ENCODE measurements around the gene UCN2.

UCN2 gene

DNA sequence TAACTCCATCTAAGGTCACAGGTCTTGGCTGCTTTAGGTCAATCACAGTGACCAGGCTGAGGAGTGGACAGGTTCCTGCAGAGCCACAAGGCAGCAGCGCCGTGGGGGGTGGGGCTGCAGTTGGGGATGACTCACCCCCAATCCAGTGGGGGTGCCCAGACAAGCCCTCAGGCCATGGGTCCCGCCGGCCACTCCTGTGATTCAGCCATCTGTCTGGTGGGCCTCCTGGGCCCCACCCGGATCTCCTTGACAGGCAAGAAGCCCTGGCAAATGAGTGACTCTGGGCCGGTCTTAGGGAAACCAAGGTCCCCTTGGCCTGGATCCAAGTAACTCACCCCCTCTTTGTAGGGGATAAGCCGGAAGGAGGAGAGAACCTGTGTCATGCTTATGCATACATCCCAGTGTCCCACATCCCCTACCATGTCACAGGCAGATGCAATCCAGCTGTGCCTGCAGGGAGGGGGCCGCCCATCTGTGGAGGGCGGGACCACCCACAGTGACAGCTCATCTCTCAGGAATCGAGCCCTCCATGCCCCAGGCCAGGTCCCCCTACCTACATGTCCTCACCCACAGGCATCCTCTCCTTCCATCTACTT is 32.0 kb upstream of the UCN2 start:
- no peaks in the 10 kb centered on the region for H3K9me3 Mint-ChIP-seq
- H3K4me1 Mint-ChIP-seq: peaks cover 14% of the 10 kb centered on the region
- H3K36me3 Mint-ChIP-seq: peaks cover 19% of the 10 kb centered on the region
- ATAC-seq (ENCODE audit: low read depth) (no peak), DNase-seq (ENCODE audit: low spot score in 2 of 2) (no peak)
- H3K4me3 Mint-ChIP-seq: no peak overlapping the region
- peak overlapping the region; percentile 84 for H3K27ac Mint-ChIP-seq
- H3K27me3 Mint-ChIP-seq: peaks cover 19% of the 10 kb centered on the region

DNA sequence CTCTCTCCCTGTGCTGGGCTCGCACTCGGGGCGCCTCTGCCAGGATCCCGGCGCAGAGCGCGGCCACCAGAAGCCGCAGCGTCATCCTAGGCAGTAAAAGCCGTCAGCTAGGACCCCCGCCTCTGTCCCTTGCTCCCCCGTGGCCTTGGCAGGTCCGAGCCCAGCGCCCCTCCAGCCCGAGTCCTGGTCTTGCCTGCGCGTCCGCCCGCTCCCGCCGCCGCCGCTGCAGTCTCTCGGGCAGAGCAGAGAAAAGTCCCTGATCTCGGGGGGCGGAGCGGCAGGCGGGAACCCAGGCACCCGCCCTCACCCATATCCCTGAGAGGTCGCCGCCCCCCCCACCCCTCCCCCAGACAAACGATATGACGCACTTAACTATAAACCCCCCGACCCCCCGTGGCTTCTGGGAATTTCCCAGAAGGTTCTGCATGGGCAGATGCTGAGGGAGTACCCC is 31.5 kb upstream of the UCN2 start, which contains the start of gene COL7A1:
TSS of gene COL7A1 (minus strand) at position 255 of the 451 bp plus-strand sequence. CDS start at position 85, 170 bp downstream.
- ATAC-seq (ENCODE audit: low read depth) (peak; percentile 76), DNase-seq (ENCODE audit: low spot score in 2 of 2) (peak in 1 of 2 donors; percentile 18)
- Mint-ChIP-seq H3K4me1 (peaks cover 14% of the 10 kb centered on the region), H3K27me3 (peaks cover 23% of the 10 kb centered on the region), H3K36me3 (peaks cover 14% of the 10 kb centered on the region), H3K4me3 (peak within 1 kb of the TSS; percentile 53), H3K27ac (peak within 1 kb of the TSS; percentile 84), H3K9me3 (no peaks in the 10 kb centered on the region)

DNA sequence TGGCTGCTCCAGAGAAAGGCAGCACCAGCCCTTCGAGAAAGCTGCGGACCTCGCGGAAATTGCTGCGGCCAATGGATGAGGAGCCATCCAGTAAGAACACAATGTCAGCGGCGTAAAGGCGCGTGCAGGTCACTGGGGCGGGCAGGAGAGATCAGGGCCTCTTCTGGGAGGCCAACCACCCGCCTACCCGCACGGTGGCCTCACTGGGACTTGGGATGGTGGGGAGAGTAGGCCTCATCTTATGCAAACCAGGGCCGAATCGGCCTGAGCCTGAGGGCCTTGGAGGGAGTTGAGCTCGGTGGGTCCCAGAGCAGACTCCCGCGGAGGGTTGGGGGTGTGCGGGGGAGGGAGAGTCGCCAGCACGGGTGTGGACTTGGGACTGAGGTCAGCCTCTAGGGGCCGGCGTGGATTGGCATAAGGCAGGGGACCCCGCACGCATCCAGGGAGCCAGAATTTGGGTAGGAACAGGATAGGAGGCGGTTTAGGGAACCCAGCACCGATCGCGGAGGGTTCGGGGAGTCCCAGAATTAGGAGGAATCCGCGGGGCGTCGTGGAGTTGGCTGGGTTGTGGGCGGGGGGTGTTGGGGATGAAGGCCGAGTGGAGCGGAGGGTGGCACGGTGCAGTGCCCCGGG is 31.0 kb upstream of the UCN2 start:
- peak; percentile 5 for ATAC-seq (ENCODE audit: low read depth)
- H3K9me3 Mint-ChIP-seq: no peaks in the 10 kb centered on the region
- H3K27me3 Mint-ChIP-seq: peaks cover 27% of the 10 kb centered on the region
- peak overlapping the region; percentile 53 for H3K4me3 Mint-ChIP-seq
- no peak for DNase-seq (ENCODE audit: low spot score in 2 of 2)
- H3K36me3 Mint-ChIP-seq: peaks cover 14% of the 10 kb centered on the region
- peaks cover 14% of the 10 kb centered on the region for H3K4me1 Mint-ChIP-seq
- H3K27ac Mint-ChIP-seq: no peak overlapping the region

DNA sequence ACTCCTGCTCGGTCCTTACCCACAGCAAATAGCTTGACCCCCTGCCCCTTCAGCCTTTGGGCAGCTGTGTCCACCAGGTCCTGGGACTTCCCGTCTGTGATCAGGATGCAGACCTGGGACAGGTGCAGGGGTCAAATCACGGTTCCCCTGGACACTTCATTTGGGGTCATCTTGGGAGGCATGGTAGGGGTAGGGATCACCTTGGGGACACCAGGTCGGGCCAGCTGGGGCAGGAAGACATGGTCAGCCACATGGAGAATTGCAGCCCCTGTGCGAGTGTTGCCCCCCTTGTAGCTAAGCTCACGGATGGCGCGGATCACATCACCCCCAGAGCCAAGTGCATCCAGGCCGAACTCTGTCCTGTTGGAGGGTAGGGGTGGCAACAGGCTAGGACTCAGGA is 29.8 kb upstream of the UCN2 start:
- Mint-ChIP-seq H3K27me3 (peaks cover 35% of the 10 kb centered on the region), H3K9me3 (no peaks in the 10 kb centered on the region), H3K4me1 (peaks cover 17% of the 10 kb centered on the region), H3K36me3 (peaks cover 8% of the 10 kb centered on the region), H3K27ac (no peak overlapping the region), H3K4me3 (no peak overlapping the region)
- ATAC-seq (ENCODE audit: low read depth) (no peak), DNase-seq (ENCODE audit: low spot score in 2 of 2) (no peak)

DNA sequence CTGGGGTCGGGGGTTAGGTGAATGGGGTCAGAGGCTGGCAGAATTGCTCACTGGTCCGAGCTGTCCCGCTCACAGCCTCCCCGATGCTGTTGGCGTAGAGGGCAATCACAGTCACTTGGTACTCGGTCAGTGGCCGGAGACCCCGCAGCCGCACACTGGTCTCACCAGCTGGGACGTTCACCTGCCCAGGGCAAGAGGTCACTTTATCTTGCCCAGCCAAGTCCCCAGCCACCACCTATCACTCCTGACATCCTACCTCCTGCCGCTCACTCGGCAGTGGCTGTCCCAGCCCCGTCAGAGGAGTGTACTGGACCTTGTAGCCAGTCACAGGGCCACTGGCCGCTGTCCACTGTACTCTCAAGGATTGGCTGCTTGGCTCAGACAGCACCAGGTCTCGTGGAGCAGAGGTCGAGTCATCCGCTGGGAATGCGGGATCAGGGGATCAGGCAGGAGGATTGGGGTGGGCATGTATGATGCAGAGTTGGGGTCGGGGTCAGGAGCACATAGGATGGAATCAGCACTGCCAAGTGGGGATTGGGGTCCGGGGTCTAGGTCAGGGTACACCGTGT is 29.0 kb upstream of the UCN2 start:
- no peak for ATAC-seq (ENCODE audit: low read depth)
- Mint-ChIP-seq H3K4me1 (peaks cover 17% of the 10 kb centered on the region), H3K4me3 (no peak overlapping the region), H3K27me3 (peaks cover 38% of the 10 kb centered on the region), H3K36me3 (peaks cover 8% of the 10 kb centered on the region), H3K27ac (no peak overlapping the region), H3K9me3 (no peaks in the 10 kb centered on the region)
- DNase-seq (ENCODE audit: low spot score in 2 of 2): no peak

DNA sequence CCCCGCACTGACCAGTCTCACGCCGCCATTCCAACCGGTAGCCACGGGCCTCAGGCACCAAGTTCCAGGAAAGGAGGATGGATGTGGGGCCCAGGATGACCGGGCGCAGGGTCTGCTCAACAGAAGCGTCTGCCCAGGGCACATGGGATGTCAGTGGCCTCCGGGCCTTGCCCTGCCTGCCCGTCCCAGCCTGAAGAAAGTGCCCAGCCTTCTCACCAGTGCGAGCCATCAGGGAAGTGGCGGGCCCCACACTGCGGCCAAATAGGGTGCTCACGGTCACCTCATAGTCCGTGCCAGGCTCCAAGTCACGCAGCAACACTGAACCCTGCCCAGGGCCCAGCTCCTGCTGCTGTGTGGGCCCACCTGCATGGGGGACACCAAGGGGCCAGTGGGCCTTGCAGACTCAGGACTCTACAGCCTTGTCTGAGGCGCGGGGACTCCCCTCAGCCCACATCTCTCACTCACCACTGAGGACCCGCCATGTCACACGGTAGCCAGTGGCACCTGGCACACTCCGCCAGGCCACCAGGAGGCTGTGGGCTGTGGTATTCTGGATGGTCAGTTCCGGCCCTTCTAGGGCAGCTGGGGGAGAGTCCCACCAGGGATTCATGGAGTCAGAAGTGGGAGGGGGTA is 28.4 kb upstream of the UCN2 start:
- no peak overlapping the region for H3K27ac Mint-ChIP-seq
- peaks cover 5% of the 10 kb centered on the region for H3K36me3 Mint-ChIP-seq
- peaks cover 43% of the 10 kb centered on the region for H3K27me3 Mint-ChIP-seq
- no peaks in the 10 kb centered on the region for H3K9me3 Mint-ChIP-seq
- DNase-seq (ENCODE audit: low spot score in 2 of 2) (no peak), ATAC-seq (ENCODE audit: low read depth) (no peak)
- no peak overlapping the region for H3K4me3 Mint-ChIP-seq
- H3K4me1 Mint-ChIP-seq: peaks cover 14% of the 10 kb centered on the region

DNA sequence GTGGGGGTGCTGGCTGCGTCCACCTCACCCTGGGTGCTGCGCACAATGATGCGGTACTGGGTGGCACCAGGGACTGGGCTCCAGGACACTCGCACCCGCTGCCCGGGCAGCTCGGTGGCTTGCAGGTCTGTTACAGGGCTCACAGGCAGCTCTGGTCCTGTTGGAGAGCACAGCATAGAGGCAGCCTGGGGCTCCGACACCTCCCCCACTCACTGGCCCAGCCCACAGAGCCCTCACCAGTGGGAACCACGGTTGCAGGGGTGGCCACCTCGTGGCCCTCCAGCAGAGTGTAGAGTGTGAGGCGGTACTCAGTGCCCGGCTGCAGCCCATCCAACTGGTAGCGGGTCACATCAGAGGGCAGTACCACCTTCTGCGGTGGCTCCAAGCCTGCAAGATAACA is 27.9 kb upstream of the UCN2 start:
- H3K36me3 Mint-ChIP-seq: peaks cover 5% of the 10 kb centered on the region
- peaks cover 46% of the 10 kb centered on the region for H3K27me3 Mint-ChIP-seq
- no peaks in the 10 kb centered on the region for H3K9me3 Mint-ChIP-seq
- ATAC-seq (ENCODE audit: low read depth) (no peak), DNase-seq (ENCODE audit: low spot score in 2 of 2) (no peak)
- no peak overlapping the region for H3K27ac Mint-ChIP-seq
- H3K4me3 Mint-ChIP-seq: no peak overlapping the region
- peaks cover 14% of the 10 kb centered on the region for H3K4me1 Mint-ChIP-seq

DNA sequence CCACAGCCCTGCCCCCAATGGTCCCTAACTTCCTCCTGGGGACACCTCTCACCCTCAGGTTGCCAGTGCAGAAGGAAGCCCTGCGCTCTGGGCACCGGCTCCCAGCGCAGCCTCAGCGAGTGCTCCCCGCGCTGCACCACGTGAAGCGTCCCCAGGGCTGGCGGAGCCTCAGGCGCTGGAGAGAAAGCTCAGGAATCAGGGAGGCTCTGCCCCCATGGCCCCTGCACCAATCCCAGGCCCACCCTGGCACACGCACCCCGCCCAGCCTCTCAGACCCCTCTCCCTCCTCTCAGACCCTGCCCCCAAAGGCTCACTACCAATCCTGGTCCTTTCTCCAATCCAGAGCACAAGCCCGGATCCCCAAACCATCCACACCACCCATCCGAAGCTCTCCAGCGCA is 24.6 kb upstream of the UCN2 start:
- Mint-ChIP-seq H3K4me3 (no peak overlapping the region), H3K9me3 (no peaks in the 10 kb centered on the region), H3K27me3 (peaks cover 40% of the 10 kb centered on the region), H3K27ac (no peak overlapping the region), H3K4me1 (peaks cover 3% of the 10 kb centered on the region), H3K36me3 (peaks cover 5% of the 10 kb centered on the region)
- no peak for DNase-seq (ENCODE audit: low spot score in 2 of 2)
- ATAC-seq (ENCODE audit: low read depth): no peak

DNA sequence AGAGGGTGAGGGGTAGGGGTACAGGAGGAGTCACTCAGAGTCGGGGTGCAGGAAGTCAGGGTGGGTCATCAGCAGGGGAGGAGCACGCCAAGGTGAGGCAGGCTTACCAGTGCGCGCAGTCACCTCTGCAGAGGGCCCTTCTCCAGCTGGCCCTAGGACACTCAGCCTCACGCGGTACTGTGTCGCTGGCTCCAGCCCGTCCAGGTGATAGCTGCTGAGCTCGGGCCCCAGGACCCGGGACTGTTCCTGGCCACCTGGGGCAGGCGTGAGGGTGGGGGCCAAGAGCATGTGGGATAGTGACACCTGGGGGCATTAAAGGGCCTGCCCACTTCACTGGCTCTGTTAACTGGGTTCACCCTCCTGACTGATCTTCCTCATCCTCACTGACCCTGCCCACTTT is 24.1 kb upstream of the UCN2 start:
- DNase-seq (ENCODE audit: low spot score in 2 of 2) (no peak), ATAC-seq (ENCODE audit: low read depth) (no peak)
- peaks cover 3% of the 10 kb centered on the region for H3K4me1 Mint-ChIP-seq
- no peak overlapping the region for H3K4me3 Mint-ChIP-seq
- peaks cover 37% of the 10 kb centered on the region for H3K27me3 Mint-ChIP-seq
- H3K36me3 Mint-ChIP-seq: peaks cover 5% of the 10 kb centered on the region
- H3K9me3 Mint-ChIP-seq: no peaks in the 10 kb centered on the region
- H3K27ac Mint-ChIP-seq: no peak overlapping the region

DNA sequence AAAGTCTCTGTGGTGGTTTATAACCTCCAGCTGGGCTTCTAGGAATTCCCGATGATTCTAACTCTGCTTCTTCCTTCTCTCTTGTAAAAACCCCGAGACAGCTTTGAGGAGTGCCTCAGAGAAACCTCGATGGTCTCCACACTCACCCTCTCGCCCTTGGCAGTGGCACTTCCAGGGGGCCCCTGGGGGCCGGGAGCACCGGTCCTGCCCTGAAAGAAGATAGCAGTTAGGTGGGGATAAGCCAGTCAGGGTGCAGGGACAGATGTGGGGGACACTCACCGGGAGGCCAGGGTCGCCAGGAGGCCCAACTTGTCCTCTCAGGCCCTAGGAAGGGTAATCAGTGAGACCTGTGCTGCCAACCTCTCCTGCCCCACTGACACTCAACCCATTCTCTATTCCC is 21.8 kb upstream of the UCN2 start:
- peaks cover 3% of the 10 kb centered on the region for H3K36me3 Mint-ChIP-seq
- DNase-seq (ENCODE audit: low spot score in 2 of 2): no peak
- no peak overlapping the region for H3K4me3 Mint-ChIP-seq
- H3K9me3 Mint-ChIP-seq: no peaks in the 10 kb centered on the region
- H3K4me1 Mint-ChIP-seq: peaks cover 3% of the 10 kb centered on the region
- H3K27ac Mint-ChIP-seq: no peak overlapping the region
- peaks cover 30% of the 10 kb centered on the region for H3K27me3 Mint-ChIP-seq
- ATAC-seq (ENCODE audit: low read depth): no peak

DNA sequence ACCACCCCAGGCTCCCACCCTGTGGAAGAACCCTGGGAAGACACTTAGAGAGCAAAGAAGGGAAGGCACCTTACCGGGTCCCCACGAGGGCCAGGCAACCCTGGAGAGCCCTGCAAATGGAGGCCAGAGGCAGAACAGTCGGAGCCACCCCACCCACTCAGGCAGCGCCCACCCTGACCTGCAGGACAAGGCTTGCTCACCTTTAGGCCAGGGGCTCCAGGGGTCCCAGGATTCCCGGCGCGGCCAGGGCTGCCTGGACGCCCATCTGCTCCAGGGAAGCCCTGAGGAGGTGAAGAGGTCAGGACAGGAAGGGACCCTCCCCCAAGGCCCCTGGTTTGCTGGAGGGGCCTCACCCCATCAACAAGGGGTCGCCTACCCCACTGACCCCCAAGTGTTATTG is 21.3 kb upstream of the UCN2 start:
- peaks cover 3% of the 10 kb centered on the region for H3K4me1 Mint-ChIP-seq
- H3K9me3 Mint-ChIP-seq: no peaks in the 10 kb centered on the region
- no peak for DNase-seq (ENCODE audit: low spot score in 2 of 2)
- H3K27me3 Mint-ChIP-seq: peaks cover 27% of the 10 kb centered on the region
- no peak overlapping the region for H3K4me3 Mint-ChIP-seq
- no peak overlapping the region for H3K27ac Mint-ChIP-seq
- no peak for ATAC-seq (ENCODE audit: low read depth)
- H3K36me3 Mint-ChIP-seq: peaks cover 3% of the 10 kb centered on the region

DNA sequence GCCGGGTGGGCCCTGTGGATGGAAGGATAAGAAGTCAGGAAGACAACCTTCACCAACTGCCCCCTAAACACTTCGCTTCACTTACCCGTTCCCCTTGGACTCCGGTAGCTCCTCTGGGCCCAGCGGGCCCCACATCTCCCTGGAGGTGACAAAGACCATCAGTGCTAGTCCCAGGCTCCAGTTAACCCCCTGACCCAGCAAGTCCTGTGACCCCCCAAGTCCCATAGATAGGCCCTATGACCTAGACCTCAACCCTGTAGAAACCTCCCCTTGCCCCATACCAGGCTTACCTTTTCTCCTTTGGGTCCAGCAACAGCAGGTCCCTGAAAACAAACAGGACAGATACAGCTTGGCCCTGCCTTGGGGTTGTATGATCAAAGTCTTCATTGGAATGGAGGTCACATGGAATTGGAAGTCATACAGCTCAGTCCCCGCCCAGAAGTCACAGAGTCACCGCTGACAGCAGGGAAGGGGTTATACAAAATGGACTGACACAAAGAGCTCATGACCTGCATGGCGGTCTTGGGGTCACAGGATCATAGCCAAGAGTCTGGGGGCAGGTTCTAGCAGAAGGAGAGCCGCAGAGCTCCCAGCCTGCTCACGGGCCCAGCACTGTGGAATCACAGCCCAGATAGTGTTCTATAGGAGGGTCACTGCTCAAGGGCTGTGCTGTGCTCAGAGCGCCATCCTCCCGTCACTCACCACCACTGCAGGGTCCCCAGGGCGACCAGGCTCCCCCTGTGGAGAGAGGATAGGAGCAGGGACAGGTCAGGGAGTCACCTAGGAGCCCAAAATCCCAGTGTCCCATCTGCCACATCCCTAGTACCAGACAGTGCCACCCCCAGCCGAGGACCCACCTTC is 18.3 kb upstream of the UCN2 start:
- no peaks in the 10 kb centered on the region for H3K4me1 Mint-ChIP-seq
- H3K9me3 Mint-ChIP-seq: no peaks in the 10 kb centered on the region
- no peak overlapping the region for H3K4me3 Mint-ChIP-seq
- ATAC-seq (ENCODE audit: low read depth) (no peak), DNase-seq (ENCODE audit: low spot score in 2 of 2) (no peak)
- H3K36me3 Mint-ChIP-seq: no peaks in the 10 kb centered on the region
- no peak overlapping the region for H3K27ac Mint-ChIP-seq
- peaks cover 8% of the 10 kb centered on the region for H3K27me3 Mint-ChIP-seq

DNA sequence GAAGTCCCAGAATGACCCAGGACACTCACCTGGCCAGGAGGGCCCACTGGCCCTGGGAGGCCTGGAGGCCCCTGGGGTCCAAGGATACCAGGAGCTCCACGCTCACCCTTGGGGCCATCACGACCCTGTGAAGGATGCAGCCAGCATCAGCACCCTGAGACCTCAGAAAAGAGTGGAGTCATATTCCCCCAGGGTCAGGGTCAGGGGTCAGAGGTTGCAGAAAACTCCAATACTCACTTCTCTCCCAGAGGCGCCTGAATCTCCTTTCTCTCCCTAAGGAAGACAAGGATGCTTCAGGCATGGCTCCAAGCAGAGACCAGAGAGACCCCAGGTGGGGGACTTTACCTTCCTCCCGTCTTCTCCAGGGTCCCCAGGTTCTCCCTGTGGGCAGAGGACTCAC is 13.1 kb upstream of the UCN2 start:
- no peaks in the 10 kb centered on the region for H3K36me3 Mint-ChIP-seq
- H3K27me3 Mint-ChIP-seq: peaks cover 2% of the 10 kb centered on the region
- H3K27ac Mint-ChIP-seq: no peak overlapping the region
- H3K4me3 Mint-ChIP-seq: no peak overlapping the region
- H3K9me3 Mint-ChIP-seq: no peaks in the 10 kb centered on the region
- ATAC-seq (ENCODE audit: low read depth) (no peak), DNase-seq (ENCODE audit: low spot score in 2 of 2) (no peak)
- no peaks in the 10 kb centered on the region for H3K4me1 Mint-ChIP-seq

DNA sequence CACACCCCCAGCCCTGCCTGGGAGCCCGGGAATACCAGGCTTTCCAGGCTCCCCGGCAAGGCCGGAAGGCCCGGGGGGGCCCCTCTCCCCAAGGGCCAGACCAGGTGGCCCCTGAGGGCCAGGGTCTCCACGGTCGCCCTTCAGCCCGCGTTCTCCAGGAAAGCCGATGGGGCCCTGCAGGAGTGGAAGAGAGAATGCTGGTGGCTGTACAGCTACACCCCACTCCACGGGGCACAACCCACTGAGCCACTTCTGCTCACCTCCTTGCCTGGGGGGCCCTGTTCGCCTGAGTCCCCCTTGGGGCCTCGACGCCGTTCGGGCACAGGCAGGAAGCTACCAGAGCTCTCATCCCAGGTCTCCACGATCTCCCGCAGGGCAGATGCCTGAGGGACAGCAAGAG is 11.8 kb upstream of the UCN2 start:
- Mint-ChIP-seq H3K9me3 (no peaks in the 10 kb centered on the region), H3K36me3 (no peaks in the 10 kb centered on the region), H3K27me3 (no peaks in the 10 kb centered on the region), H3K4me3 (no peak overlapping the region), H3K4me1 (no peaks in the 10 kb centered on the region), H3K27ac (no peak overlapping the region)
- DNase-seq (ENCODE audit: low spot score in 2 of 2): no peak
- no peak for ATAC-seq (ENCODE audit: low read depth)

All from memory B cell (primary cell).